ENCODE results near the gene MAP3K5.

The MAP3K5 gene

DNA sequence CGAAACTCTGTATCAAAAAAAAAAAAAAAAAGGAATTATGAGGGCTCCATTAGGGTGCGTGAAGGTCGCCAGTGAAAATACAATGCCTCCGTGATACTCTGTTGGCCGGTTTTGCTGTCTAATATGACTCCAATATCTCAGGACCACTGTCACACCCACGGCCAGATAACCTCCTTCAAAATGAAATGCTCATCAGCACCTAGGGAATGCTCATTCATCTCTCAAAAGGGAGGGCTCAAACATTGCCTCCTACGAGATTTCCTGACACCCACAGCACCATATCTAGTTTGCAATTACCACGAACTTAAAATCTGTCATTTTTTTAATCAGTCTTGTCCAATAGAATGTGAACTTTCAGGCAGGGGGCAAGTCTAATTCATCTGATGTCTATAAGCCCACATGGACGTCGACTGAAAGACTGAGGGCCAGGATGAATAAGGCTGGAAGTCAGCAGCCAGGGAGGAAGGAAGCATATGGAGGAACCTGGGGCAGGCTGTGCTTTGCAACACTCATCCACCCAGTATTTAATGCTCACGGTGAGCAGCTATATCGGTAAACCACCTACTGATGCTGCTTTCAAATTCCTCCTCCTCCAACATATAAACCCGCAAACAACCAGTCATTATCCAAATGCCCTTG is 42.8 kb downstream of the MAP3K5 start:
- no peak overlapping the region for H3K4me3 ChIP-seq (ENCODE audit: low read depth, low read length)
- DNase-seq (ENCODE audit: low read depth): no peak
- TF ChIP-seq, protein P1, sequence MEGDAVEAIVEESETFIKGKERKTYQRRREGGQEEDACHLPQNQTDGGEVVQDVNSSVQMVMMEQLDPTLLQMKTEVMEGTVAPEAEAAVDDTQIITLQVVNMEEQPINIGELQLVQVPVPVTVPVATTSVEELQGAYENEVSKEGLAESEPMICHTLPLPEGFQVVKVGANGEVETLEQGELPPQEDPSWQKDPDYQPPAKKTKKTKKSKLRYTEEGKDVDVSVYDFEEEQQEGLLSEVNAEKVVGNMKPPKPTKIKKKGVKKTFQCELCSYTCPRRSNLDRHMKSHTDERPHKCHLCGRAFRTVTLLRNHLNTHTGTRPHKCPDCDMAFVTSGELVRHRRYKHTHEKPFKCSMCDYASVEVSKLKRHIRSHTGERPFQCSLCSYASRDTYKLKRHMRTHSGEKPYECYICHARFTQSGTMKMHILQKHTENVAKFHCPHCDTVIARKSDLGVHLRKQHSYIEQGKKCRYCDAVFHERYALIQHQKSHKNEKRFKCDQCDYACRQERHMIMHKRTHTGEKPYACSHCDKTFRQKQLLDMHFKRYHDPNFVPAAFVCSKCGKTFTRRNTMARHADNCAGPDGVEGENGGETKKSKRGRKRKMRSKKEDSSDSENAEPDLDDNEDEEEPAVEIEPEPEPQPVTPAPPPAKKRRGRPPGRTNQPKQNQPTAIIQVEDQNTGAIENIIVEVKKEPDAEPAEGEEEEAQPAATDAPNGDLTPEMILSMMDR (IDR thresholded peaks at IDR 0.05; ENCODE audit: control insufficient read depth, extremely low read depth, insufficient read depth): no peak

DNA sequence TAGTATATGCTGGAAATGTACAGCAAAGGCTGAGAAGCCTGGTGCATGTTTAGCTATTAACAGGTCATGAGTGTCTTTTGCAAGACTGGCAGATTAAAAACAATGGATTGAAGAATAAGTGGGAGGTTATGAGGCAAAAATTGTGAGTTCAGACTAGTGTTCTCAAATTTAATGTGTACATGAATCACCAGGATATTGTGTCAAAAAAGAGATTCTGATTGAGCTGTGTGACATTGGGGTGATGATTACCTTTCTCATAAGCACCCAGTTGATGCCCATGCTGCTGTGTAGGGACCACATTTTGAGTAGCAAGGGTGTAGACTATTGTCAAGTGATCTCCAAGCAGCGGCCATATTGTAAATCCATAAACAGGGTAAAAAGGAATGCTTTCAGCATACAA is 44.8 kb downstream of the MAP3K5 start:
- no peak for DNase-seq (ENCODE audit: low read depth)
- no peak overlapping the region for H3K4me3 ChIP-seq (ENCODE audit: low read depth, low read length)
- TF ChIP-seq, protein P1 (IDR thresholded peaks at IDR 0.05; ENCODE audit: control insufficient read depth, extremely low read depth, insufficient read depth): no peak

DNA sequence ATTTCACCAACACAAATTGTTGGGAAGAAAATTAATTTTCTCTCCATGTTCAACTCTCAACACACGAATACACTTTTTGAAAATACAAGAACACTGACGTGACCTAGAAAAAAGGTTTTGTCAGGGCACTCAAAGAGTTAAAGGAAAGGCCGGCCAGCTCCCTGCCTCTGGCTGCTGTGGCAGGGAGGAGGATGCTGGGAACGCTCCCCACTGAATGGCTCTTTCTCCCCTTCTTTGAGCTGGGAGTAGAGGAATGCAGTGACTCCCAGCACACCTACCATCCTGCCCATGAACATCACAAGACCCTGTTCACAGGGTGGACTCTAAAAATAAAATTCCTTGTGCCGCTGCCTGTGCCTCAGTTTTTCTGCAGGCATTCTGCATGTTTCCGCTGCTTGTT is 47.0 kb downstream of the MAP3K5 start:
- no peak for DNase-seq (ENCODE audit: low read depth)
- H3K4me3 ChIP-seq (ENCODE audit: low read depth, low read length): no peak overlapping the region
- TF ChIP-seq, protein P1 (IDR thresholded peaks at IDR 0.05; ENCODE audit: control insufficient read depth, extremely low read depth, insufficient read depth): no peak

DNA sequence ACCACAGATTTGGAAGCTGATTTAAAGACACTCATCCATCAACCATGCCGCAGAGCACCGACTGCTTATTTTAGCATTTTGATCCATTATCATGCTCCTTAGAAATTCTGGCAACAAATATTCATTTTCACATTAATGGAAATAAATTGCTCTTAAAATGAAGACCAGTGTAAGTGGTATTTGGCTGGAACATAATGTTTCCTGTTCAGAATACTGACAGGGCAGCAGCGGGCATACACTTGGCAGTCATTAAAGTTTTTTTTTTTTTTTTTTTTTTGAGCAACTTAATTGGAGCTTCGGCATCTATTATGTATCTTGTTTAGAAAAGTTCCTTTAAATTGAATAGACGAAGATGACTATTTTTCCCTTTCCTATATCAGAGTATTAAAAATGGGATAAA is 47.4 kb downstream of the MAP3K5 start:
- TF ChIP-seq, protein P1 (IDR thresholded peaks at IDR 0.05; ENCODE audit: control insufficient read depth, extremely low read depth, insufficient read depth): no peak
- H3K4me3 ChIP-seq (ENCODE audit: low read depth, low read length): no peak overlapping the region
- DNase-seq (ENCODE audit: low read depth): no peak

DNA sequence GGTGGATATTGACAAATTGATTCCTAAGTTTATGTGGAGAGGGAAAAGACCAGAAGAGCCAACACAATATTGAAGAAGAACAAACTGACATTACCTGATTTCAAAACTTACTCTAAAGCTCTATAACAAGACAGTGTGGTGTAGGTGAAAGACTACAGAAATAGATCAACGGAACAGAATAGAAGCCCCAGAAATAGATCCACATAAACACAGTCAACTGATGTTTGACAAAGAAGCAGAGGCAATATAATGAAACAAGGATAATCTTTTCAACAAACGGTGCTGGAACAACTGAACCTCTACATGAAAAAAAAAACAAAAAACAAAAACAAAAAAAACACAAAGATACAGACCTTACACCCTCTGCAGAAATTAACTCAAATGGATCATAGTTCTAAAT is 50.2 kb downstream of the MAP3K5 start:
- TF ChIP-seq, protein P1 (IDR thresholded peaks at IDR 0.05; ENCODE audit: control insufficient read depth, extremely low read depth, insufficient read depth): no peak
- no peak for DNase-seq (ENCODE audit: low read depth)
- H3K4me3 ChIP-seq (ENCODE audit: low read depth, low read length): no peak overlapping the region

DNA sequence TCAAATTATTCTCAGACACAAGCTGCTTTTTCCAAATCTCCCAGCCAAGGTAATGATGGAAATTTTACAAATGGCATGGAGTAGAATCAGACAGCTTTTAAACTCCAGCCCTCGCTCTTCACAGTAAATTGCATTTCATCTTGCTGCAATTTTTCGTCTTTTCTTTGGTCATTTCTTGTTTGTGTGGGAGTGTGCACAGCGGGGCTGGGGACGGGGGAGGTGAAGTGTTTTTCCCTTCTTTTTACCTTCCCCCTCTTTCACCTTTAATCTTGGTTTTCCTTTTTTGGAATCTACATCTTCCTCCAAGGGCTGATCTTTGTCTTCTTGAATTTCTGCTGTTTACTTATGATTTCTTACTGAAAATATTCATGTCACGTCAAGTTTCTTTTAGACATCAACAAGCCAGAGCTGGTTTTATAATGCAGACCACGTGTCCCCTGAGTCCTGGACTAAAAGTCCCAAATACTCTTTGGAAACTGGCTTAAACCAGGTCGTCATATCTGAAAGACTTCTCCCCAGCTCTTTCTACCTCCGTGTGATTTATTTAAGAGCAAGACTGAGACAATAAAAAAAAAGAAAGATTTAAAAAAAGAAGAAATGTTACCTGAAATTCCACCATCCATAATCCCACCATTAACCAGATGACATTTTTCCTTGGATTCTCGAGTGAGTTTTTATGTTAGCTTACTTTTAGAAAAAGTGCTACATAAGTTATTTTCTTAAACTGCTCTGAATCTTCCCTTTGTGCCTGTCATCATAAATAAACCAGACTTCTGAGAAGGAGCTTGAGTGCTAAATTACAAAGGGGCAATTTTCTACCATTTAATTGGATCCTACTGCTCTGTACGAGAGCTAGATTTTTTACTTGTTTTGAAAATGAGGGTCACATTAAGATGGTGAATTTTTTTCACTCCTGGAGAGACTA is 52.0 kb downstream of the MAP3K5 start:
- H3K4me3 ChIP-seq (ENCODE audit: low read depth, low read length): no peak overlapping the region
- no peak for DNase-seq (ENCODE audit: low read depth)
- TF ChIP-seq, protein P1 (IDR thresholded peaks at IDR 0.05; ENCODE audit: control insufficient read depth, extremely low read depth, insufficient read depth): no peak

Data from LNCaP clone FGC (cell line).